ENCODE data around the gene HTR3B.

The HTR3B gene

DNA sequence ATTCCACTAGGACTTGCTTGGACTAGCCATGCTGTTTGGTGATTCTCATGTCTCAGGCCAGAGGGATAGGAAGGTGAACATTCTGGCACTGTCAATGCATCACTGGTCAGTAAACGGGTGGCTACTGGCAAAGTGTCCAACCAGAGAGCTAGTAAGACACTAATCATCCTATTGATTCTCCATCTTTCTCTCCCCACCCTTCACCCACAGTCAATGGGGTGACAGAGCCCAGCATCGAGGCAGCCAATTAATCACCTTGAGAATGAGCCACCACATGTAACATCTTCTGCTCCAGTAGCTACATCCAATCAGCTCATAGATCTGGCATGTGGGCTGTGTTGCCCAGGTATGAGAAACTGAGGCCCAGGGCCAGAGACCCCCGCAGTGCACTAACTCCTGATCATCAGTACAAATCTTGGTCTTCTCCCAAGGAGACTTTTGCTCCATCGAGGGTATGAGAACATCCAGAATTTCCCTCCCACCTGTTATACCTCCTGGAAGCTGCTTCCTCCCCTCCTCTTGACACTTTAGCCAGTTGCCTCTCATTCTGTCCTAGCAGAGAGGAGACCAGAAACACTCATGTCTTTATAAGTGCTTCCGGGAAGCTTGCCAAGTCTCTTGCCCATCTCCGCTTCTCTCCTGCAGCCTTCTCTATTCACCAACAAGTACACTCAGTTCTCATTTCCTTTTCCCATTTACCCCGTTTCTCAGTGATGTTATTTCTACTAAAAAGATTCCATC lies 87.3 kb downstream of the HTR3B start:
- DNase-seq: no peak

DNA sequence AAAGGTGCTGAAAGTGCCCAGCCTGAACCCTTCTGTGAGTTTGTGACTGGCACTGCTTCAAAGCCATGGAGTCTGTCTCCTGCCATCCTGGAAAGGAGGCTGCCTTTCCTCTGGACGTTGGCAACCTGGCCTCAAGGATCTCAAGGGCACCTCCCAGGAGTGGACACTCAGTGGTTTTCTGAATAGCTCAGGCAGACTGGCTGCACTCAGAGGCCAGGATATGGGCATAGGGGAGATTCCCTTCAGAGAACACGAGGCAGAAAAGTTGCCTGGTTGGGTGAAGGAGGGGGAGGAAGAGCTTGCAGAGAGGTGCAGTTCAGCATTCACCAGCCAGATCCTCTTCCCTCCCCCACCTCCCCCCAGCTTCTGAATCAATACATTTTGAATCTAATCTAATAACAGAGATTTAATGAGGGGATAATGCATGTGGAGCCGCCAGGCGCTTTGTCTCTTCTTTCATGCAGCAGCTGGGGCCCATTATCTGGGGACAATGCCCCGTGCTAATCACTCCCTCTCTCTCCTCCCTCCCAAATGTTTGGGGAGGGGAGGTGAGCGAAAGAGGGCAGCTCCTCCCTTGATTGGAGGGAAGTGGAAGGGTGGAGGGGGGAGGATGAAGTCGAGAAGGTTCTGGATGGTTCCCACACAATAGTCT lies 88.0 kb downstream of the HTR3B start:
- no peak for DNase-seq

DNA sequence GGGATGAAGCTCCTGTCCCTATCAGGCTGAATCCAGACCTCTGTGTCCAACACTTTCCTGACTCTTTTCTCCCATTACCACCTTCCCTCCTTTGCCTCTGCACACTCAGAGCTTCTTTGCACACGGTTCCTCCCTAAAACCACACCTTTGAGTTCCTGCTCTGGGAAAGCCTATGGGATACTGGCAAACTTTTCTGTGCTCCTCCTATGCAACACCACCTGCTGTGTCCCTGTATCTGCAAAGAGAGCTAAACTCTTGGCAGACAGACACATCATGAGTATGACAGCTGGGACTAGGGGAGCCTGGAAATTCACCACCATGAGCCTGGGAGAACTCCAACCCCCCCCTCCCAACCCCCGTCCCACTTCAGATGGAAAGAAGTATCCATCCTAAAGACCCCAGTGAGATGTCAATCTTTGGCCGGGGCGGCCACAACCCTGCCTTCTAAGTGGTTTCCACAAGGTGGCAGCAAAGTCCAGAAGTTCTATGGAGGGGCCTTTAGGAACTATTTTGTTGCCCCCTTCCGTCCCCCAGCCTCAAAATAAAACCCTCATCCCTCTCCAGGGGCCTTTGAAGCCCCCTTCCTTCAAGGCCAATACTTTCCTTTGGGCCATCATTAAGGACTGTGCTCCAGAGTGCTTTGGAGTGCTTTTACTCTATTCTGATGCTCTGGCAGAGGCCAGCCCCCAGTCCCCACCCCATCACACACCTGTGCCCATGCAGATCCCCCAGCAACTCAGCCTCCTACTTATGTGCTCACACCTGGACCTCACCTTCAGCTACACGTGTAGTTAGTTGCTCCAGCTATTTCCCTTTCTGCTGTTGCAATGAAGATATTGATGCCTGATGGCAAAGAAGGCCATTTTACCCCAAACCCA lies 89.7 kb downstream of the HTR3B start:
- no peak for DNase-seq
